NCI-H2171 (cell line): ENCODE results near the gene TNPO2.
"Not testable (repeated sequence)": the region's sequence is repeated elsewhere in the genome, so short reads cannot be mapped to it uniquely, and the experiment has no call there.

Source experiments
- DNase-seq: peaks from one replicate; lab custom pipeline; 2025; lab: John Stamatoyannopoulos, UW

Gene TNPO2

DNA sequence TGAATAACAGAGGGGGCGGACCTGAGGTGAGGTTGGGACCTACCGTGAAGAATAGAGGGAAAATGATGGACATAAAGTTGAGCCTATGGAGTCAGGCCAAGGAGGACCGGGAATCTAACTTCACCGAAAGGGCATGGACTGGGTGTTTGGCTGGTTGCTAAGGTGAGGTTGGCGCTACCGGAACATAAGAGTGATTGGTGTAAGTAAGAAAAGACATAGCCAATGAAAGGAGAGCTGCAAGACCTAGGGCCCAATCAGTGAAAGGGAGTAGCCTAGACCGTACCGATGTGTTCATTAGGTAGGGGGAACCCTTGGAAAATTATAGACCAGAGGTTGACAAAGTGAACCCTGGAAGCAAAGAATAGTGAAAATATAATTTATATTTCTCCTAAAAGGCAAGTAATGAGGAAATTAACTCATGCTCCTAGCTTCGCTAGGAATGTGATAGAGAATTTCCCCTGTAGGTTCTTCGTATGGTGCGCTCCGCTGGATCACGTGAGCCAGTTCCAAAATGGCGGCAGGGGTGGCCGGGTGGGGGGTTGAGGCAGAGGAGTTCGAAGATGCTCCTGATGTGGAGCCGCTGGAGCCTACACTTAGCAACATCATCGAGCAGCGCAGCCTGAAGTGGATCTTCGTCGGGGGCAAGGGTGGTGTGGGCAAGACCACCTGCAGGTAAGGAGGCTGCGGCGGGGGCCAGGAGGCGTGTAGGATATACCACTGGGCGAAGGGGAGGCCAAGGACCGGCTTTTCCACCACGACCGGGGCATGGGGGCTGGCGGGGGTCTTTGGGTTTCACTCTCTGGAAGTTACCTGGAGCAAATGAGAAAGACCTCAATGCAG is 13.5 kb upstream of the TNPO2 start, which contains the start of gene GET3:
TSS of gene GET3 (plus strand) at position 503 of the 840 bp plus-strand sequence. CDS start at position 512, 9 bp downstream.
- DNase-seq = peak; percentile 98

DNA sequence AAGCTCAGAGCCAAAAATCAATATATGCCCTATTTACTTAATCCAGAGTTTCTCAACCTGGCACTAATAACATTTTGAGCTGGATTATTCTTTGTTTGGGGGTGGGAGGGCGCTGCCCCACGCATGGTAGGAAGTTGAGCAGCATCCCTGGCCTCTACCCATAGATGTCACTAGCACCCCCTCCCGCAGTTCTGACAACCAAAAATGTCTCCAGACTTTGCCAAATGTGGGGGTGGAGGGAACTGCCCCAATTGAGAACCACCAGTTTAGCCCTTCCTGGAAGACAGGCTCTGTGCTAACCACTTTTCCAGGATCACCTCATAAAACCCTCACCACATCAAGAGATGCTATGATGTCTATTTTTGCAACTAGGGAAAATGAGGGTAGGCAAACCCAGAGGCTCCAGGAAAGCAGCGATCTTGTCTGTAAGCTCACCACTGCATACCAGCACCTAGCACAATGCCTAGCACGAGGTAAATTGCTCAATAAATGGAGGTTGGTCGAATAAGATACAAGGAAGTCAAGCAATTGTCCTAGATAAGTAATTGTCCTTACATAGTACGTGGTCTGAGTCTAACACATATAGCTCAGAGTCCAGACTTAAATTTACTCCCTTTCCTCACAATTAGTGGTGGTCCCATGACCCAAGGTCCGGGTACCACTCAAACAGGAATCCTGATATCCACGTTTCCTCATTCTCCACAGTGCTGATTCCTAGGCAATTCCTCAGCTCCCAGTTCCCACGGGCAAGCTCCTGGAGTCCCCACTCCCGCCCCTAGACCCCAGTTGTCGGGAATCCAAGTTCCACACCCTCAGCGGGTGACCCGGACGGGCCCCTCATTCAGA is 9.9 kb upstream of the TNPO2 start:
- peak; percentile 11 for DNase-seq

DNA sequence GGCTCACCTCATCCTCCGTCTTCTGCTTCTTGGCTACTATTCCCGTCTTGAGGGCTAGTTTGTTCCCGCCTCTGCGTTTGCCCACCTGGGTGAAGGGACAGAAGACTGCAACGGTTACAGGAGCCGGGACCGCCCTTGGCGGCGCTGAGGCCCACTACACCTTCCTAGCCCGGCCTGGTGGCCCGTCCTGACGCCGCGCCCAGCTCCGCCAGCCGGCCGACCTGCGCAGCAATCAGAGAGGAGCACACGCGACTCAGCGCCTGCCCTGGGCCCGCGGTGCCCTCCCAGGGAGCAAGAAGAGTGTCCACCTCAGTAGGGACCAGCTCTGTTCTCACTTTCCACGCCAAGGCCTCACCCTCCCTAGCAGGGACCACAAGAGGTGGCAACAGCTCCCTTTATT is 7.6 kb upstream of the TNPO2 start:
- DNase-seq = no peak

DNA sequence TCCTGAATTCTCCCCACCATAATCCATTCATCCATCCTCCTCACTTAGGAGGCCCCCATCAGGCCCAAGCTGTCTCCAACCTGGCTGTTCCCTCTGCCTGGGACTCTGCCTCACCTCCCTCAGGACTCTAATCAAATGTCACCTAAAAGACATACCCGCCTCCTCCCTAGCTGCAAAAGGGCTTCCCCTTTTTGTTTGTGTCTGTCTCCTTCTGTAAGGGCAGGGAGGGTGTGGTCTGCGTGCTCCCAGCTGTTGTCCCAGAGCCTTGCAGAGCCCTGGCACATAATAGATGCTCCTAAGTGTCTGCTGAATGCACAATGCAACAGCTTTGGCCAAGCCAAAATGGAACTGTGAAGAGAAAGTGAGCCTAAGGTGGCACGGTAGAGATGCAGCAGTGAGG is 6.3 kb upstream of the TNPO2 start:
- no peak for DNase-seq

DNA sequence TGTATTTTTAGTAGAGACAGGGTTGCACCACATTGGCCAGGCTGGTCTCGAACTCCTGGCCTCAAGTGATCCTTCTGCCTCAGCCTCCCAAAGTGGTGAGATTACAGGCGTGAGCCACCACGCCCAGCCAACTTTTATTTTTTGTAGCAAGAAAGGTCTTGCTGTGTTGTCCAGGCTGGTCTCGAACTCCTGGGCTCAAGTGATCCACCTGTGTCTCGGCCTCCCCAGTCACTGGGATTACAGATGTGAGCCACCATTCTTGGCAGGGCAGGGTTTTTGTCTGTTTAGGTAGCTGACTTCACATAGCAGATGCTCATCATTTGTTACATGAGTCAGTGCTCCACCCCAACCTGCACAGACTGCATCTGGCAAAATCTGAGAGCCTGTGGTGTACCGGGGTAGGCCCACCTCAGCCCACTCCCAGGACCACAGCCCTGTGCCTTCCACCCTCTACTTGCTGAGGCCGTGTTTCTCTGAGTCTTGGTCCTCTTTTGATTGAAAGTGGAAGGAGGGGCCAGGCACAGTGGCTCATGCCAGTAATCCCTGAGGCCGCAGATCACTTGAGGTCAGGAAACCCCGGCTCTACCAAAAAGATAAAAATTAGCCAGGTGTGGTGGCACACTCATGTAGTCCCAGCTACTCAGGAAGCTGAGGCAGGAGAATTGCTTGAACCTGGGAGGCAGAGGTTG is 4.2 kb upstream of the TNPO2 start:
- DNase-seq = no peak

DNA sequence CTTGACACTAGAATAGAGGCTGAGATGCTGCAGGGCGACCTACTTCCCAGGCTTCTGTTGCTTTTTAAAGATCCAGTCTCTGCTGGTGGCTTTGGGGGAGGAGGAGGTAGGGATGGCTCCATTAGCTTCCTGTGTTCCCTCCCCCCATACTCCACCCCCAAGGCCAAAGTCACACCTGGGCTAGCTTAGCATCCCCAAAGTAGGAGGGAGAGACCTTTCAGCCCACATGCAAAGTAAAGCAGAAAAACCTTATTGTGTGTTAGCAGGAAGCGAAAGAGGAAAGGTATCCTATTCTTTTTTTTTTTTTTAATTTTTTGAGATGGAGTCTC is 3.2 kb upstream of the TNPO2 start:
- no peak for DNase-seq

DNA sequence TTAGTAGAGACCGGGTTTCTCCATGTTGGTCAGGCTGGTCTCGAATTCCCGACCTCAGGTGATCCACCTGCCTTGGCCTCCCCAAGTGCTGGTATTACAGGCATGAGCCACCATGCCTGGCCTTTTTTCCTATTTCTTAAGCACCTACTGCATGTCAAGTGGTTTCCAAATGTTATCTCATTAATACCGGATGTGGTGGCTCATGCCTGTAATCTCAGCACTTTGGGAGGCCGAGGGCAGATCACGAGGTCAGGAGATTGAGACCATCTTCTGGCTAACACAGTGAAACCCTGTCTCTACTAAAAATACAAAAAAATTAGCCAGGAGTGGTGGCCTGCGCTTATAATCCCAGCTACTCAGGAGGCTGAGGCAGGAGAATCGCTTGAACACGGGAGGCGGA is 1.9 kb upstream of the TNPO2 start:
- DNase-seq = not testable (repeated sequence)

DNA sequence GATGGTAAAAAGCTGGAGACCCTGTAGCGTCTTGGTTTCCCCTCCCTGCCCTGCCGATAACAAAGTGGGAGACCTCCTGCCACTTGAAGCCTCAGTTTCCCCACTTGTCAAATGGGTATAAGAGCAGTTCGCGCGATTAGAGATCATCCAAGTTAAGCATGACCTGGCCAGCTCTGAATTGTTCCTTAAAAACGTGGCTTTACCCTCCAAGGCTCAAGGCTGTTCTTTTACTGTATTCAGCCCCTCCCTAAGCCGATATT is 421 bp downstream of the TNPO2 start:
- peak; percentile 26 for DNase-seq

DNA sequence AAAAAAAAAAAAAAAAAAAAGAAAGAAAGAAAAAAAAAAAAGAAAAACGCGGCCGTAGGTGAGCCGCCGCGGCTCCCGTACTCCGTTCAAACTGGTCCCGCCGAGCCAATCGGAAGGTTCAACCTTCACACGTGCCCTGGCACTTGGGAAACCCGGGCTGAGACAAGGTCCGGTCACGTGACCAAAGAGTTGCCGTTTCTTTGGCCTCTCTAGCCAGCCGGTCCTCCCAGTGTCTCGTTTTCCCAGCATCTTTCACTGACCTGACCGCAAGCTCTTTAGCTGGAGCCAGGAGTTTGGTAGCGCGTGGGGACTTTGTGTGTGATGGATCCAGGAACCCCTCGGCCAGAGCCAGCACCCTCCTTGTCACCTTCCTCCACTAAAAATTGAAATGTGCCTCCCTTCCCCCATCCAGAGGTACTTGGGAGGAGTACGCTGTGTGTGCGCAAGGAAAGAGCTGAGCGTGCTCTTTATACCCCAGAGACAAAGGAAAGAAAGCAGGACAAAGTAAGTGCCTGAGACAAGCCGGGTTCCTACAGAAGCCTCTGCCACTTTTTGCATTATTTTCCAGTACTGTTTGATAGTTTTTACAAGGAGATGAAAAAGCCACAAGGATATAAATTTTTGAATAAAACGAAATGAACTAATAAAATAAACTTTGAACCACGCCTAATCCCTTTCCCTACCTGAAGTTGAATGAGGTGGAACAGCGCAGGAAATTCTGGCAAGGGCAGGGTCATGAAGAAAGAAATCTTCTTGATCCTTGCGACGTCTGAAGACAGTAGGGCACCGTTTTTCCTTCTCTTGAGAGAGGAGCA is 959 bp downstream of the TNPO2 start:
- peak; percentile 99 for DNase-seq

DNA sequence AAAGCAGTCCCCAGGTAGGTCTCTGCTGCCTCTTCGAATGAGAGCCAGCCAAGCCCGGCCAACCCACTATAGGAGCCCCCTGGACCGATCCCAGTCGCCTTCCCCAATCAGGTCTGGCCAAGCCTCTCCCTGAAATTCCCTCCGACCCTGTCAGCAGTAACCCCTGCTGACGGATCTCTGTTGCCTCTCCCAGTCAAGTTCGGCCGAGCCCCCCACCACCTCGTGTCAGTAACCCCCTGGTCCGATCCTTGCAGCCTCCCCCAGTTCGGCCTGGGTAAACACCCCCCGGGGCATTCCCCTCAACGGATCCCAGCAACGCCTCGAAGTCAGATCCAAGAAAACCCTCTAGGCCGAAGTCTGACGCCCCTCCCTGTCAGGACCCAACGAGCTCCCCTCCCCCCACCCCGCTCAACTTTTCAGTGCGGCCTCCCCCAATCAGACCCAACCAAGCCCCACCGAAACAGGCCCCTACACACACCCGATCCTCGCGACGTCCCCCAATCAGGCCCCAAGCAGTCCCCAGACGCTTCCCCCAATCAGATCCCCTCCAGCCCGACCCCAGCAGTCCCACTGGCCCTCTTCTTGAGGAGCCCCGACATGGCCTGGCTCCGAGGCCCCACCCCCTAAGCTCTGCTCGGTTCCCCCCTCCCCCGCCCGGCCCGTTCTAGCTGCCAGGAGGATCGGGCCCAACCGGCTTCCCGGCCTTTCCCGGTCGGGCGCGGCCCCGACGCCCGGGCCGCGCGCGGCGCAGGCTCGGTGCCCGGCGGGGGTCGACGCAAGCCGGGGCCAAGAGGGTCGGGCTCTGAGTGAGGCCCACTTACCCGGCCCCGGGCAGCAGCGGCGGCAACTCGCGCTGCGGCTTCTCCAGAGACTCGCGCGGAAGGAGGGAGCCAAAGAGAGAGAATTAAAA is 1.8 kb downstream of the TNPO2 start:
- DNase-seq = peak; percentile 44

DNA sequence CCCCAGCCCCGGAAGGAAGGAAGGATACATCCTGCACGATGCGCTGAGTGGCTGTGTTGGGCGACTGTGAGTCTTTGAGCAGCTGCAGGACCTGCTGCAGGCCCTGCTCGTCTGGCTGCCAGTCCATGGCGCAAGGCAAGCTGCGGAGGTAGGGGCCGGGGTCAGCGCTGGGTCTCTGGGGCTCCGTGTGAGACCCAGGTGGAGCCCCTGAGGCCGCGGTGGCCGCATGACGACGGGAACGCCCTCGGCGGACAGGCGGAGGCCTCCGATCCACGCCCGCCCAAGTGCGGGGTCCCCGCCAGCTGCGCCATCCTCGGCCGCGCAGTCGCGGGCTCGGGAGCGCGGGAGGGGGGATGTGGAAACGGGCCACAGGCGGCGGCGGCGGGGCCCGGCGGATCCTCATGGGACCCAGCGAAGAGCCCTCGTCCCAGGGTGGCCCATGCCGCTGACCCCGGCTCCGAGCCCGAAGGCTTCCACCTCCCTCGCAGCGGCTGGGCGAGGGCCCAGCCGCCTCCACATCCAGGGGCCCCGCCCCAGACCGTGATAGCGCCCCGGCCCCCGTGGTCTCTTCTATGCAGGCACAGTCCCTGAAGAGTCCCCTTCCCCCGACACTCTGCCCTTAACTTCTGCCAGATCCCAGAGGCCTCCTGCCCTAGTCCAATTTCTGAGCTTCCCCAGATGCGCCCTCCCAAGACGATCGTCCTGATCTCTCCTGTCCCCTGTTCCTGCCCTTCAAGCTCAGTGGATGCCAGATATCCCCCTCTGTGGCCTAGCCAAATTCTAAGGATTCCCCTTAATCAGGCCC is 2.7 kb downstream of the TNPO2 start:
- no peak for DNase-seq

DNA sequence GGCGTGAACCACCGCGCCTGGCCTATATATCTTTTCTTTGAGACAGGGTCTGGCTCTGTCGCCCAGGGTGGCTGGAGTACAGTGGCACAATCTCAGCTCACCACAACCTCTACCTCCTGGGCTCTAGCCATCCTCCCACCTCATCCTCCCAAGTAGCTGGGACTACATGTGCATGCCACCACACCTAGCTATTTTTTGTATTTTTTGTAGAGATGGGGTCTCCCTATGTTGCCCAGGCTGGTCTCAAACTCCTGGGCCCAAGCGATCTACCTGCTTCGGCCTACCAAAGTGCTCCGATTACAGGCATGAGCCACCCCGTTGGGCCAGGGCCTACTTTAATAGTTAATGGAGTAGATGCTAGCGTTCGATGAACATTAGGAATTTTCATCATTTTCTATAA is 3.4 kb downstream of the TNPO2 start:
- DNase-seq = no peak

DNA sequence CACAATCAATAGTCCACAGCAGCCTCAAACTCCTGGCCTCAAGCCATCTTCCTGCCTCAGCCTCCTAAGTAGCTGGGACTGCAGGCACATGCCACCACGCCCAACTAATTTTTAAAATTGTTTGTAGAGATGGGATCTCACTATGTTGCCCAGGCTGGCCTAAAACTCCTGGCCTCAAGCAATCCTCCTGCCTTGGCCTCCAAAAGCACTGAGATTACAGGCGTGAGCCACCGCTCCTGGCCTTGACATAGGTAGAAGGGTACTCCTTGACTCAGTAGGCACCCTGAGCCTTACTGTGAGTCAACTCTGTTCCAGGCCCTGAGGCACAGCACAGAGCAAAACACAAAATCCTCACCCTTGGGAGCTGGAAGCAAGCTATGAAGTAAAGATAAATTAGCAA is 7.8 kb downstream of the TNPO2 start:
- no peak for DNase-seq

DNA sequence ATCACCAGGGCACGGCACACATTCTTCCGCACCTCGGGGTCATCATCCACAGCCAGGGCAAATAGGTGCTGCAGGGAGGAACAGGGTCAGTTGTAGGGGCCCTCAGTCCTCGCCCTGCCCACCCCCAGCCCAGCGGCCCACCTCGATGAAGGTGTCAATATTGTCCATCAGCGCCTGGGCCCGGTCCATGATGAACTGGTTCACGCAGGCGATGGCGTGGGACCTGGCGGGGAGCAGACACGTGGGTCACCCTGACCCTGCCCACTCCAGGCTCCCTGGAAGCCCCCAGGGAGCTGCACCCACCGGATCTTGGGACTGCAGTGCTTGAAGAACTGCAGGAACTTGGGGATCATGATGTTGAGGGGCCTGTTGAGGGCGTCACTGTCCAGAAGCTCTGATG is 8.6 kb downstream of the TNPO2 start:
- DNase-seq = no peak

DNA sequence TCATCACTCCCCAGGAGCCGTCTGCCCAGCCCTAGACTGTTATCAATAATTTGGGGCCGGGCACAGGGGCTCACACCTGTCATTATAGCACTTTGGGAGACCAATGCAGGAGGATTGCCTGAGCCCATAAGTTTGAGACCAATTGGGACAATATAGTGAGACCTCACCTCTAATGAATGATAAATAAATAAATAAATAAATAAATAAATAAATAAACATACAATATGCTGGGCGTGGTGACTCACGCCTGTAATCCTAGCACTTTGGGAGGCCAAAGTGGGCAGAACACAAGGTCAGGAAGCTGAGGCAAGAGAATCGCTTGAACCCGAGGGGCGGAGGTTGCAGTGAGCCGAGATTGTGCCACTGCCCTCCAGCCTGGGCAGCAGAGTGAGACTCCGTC is 10.4 kb downstream of the TNPO2 start:
- not testable (repeated sequence) for DNase-seq

DNA sequence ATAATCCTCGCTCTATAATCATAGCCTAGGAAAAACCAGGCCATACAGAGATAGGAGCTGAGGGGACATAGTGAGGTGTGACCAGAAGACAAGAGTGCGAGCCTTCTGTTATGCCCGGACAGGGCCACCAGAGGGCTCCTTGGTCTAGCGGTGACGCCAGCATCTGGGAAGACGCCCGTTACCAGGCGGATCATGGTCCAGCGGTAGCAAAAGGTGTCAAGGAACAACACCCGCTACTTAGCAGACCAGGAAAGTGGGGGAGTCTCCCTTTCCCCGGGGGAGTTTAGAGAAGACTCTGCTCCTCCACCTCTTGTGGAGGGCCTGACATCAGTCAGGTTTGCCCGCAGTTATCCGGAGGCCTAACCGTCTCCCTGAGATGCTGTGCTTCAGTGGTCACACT is 11.7 kb downstream of the TNPO2 start:
- DNase-seq = not testable (repeated sequence)

DNA sequence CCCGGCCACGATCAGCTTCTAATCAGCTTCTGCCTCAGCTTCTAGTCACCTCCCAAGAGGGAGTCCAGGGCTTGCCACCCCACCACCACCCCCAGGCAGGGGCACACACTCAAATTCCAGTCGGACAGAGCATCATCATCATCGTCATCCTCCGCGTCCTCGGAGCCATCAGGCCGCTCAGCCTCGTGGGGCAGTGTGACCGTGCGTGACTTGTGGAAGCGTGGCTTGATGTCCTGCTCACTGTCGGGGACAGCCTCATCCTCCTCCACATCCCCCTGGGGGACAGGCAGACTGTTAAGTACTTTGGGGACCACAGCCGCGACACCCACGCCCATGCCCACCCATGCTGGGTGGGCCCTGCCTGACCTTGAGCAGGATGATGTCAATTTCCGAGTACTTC is 12.5 kb downstream of the TNPO2 start:
- DNase-seq = no peak

DNA sequence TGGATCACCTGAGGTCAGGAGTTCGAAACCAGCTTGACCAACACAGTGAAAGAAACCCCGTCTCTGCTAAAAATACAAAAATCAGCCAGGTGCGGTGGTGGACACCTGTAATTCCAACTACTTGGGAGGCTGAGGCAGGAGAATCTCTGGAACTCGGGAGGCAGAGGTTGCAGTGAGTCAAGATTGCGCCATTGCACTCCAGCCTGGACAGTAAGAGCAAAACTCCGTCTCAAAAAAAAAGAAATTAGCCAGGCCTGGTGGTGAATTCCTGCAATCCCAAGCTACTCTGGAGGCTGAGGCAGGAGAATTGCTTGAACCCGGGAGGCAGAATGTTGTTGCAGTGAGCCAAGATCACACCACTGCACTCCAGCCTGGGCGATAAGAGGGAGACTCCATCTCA is 15.1 kb downstream of the TNPO2 start:
- DNase-seq = no peak

DNA sequence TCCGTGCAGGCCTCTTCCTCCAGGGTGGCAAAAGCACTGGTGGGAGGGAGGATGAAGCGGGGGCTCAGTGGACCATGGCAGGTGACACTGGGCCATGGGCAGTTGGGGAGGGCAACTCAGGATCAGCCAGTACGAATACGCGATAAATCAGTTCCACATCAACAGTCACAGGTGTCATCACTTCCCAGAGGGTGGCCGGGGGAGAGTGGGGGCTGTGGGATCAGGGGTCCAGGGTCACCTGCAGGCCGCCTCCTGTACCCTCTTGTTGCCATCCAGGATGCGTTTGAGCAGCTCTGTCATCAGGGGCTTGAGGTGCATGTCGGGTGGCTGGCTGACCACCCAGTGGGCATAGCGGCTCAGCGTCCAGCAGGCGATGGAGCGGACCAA is 17.4 kb downstream of the TNPO2 start:
- DNase-seq = no peak

DNA sequence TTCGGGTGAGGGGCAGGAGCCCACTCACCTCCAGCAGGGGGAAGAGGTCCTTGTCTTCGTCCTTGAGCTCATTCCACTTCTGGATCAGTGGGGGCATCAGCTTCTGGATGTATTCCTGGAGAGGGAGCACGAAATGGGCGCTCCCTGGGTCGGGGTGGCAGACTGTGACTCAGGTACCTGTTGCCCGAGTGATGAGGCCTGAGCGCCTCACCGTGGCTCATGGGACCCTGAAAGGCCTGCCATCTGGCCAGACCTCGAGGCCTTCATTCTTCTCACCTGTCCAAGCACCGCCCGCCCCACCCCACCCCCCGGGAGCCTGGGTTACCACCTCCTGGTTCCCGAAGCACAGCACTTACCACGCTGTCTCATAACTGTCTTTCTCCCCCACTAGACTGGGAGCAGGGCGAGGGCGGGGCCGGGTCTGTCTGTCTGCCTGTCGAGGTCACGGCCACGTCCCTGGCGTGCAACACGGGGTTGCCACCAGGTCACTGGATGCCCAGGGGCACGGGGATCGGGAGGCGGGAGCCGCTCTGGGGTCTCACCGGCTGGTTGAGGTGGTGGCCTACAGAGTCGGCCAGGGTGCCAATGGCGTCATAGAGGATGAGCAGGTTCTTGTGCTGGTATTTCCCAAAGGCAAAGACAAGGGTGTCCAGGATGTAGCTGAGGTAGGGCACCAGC is 17.9 kb downstream of the TNPO2 start:
- no peak for DNase-seq
